ENCODE measurements around the gene CIB4.

CIB4 gene

DNA sequence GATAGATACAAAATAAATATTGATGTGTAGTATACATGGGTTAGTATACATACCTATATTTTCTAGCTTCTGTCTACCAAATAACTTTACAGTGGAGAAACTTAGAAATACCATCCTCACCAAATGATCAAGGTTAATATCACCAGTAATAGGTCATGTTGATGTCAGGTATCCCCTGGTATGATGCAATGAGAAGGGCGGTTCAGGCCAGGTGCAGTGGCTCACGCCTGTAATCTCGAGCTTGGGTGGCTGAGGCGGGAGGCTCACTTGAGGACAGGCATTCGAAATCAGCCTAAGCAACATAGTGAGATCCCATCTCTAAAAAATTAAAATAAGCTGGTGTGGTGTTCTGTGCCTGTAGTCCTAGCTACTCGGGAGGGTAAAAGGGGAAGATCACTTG lies 38.6 kb downstream of the CIB4 start:
- in situ Hi-C loops (cut with HindIII; ENCODE audit: low pct_unique_long_range_greater_than_20kb, low sequenced_read_pairs), result no loop called here
- no peak for DNase-seq (ENCODE audit: low read depth in 1 of 2, low spot score in 1 of 2)
- TF ChIP-seq JUND (IDR thresholded peaks at IDR 0.05; ENCODE audit: low read depth), result no peak

- no peak for TF ChIP-seq JUND (IDR thresholded peaks at IDR 0.05; ENCODE audit: low read depth)
- in situ Hi-C loops (cut with HindIII; ENCODE audit: low pct_unique_long_range_greater_than_20kb, low sequenced_read_pairs), result no loop called here
- DNase-seq (ENCODE audit: low read depth in 1 of 2, low spot score in 1 of 2), result no peak
These were observed 41.8 kb downstream of the CIB4 start for GRCh38 chr2:26599387-26599786.

GRCh38 chr2:26598996-26599373 lies 42.2 kb downstream of the CIB4 start:
- TF ChIP-seq JUND (IDR thresholded peaks at IDR 0.05; ENCODE audit: low read depth), result no peak
- in situ Hi-C loops (cut with HindIII; ENCODE audit: low pct_unique_long_range_greater_than_20kb, low sequenced_read_pairs), result no loop called here
- DNase-seq (ENCODE audit: low read depth in 1 of 2, low spot score in 1 of 2), result no peak

GRCh38 chr2:26598336-26598995 lies 42.7 kb downstream of the CIB4 start:
- in situ Hi-C loops (cut with HindIII; ENCODE audit: low pct_unique_long_range_greater_than_20kb, low sequenced_read_pairs), result no loop called here
- no peak for DNase-seq (ENCODE audit: low read depth in 1 of 2, low spot score in 1 of 2)
- TF ChIP-seq JUND (IDR thresholded peaks at IDR 0.05; ENCODE audit: low read depth), result no peak

DNA sequence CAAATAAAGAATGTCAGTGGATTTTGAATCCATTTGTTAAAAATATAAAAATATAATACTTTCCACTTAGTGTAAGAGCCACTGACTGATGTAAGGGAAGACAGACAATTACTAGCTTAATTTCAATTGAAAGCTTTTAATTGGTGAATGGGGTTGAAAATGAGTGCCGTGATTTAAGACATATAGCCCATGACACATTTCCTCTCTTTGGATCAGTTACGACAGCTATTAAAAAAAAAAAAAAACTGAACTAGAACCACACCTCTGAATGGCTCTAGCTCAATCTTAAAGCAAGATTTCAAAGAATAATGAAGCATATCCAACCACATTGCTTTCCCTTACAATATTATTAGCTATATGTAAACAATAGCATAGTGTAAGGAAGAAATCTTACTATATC lies 44.0 kb downstream of the CIB4 start:
- DNase-seq (ENCODE audit: low read depth in 1 of 2, low spot score in 1 of 2), result no peak
- no peak for TF ChIP-seq JUND (IDR thresholded peaks at IDR 0.05; ENCODE audit: low read depth)
- in situ Hi-C loops (cut with HindIII; ENCODE audit: low pct_unique_long_range_greater_than_20kb, low sequenced_read_pairs), result no loop called here

DNA sequence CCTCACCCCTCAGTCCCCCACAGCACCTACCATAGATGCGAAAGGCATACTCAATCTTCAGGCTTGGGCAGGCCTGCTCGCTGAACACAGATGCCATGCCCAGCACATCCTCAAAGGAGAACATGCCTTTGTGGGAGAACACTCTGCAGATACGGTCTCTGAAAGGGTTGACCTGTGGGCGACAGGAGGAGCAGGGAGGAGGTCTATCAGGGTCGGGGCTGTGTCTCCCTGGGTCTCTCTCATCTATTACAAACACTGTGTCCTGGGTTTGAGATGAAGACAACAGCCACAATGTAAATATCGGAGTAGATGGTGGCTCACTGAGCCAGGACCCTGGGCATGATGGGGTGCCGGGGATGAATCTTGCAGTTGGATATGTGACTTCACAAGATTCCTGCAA lies 46.0 kb downstream of the CIB4 start:
- in situ Hi-C loops (cut with HindIII; ENCODE audit: low pct_unique_long_range_greater_than_20kb, low sequenced_read_pairs), result no loop called here
- DNase-seq (ENCODE audit: low read depth in 1 of 2, low spot score in 1 of 2), result no peak
- TF ChIP-seq JUND (IDR thresholded peaks at IDR 0.05; ENCODE audit: low read depth), result no peak

DNA sequence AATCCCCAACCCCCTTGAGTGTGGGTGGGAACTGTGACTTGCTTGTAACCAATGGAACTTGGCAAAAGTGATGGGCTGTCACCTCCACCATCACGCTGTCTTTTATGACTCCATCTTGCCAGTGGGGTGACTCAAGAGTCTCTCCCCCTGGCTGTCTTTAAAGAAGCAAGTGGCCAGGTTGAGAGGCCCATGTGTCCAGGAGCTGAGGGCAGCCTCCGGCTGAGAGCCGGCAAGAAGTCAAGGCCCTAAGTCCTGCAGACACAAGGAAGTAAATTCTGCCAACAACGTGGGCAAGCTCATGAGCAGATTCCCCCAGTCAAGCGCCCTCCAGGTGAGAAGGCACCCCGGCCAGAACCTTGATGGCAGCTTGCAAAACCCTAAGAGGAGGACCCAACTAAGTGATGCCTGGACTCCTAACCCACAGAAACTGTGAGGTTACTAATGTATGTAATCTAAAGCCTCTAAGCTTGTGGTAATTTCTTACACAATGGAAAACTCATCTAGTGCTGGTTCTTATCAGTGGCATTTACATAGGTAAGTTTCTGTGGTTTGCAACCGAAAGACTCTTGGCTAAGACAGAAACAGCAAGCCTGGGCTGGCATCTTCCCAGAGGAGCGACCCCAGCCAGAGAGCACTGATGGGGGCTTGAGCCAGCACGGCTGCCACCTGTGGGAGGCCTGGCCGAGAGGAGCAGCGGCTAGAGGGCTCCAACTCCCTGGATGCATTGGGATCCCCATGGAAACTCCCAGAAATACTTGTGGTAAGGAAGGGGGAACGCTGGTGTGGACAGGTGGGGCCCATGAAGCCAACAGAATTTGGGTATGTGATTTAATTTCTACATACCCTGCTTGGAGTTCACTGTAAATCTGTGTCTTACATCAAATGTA lies 49.3 kb downstream of the CIB4 start:
- no peak for DNase-seq (ENCODE audit: low read depth in 1 of 2, low spot score in 1 of 2)
- in situ Hi-C loops (cut with HindIII; ENCODE audit: low pct_unique_long_range_greater_than_20kb, low sequenced_read_pairs), result no loop called here
- TF ChIP-seq JUND (IDR thresholded peaks at IDR 0.05; ENCODE audit: low read depth), result no peak

DNA sequence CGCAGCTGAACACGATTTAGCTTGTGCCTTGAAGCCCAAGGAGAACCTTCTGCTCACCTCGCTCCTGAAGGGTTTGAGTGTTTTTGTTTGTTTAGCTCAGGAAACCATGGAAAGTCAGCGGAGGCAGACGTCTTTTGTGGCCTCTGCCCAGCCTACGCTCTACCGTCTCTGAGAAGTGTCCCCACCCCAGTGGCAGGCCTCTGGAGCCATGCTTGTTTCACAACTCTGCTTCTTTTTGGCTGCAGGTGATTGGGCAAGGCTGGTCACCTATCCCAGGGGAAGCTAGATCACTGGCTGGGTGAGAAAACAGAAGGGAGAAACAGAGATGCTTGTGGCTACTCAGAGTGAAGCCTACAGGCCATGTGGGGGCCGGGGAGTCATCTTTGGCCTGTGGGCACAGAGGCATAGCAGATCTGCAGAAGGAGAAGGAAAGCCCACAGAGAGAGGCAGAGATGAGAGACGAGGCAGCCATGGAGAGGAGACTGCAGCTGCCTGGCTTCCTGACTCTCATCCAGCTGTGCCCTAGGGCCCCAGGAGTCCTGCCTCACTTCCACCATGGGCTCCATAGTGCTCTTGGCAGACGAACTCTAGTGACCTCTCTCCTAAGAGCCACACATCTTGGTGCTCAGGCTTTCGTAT lies 50.1 kb downstream of the CIB4 start:
- in situ Hi-C loops (cut with HindIII; ENCODE audit: low pct_unique_long_range_greater_than_20kb, low sequenced_read_pairs), result no loop called here
- DNase-seq (ENCODE audit: low read depth in 1 of 2, low spot score in 1 of 2), result no peak
- TF ChIP-seq JUND (IDR thresholded peaks at IDR 0.05; ENCODE audit: low read depth), result no peak

GRCh38 chr2:26590508-26590907 lies 50.7 kb downstream of the CIB4 start:
- TF ChIP-seq JUND (IDR thresholded peaks at IDR 0.05; ENCODE audit: low read depth), result no peak
- in situ Hi-C loops (cut with HindIII; ENCODE audit: low pct_unique_long_range_greater_than_20kb, low sequenced_read_pairs), result no loop called here
- DNase-seq (ENCODE audit: low read depth in 1 of 2, low spot score in 1 of 2), result no peak

- in situ Hi-C loops (cut with HindIII; ENCODE audit: low pct_unique_long_range_greater_than_20kb, low sequenced_read_pairs), result no loop called here
- no peak for DNase-seq (ENCODE audit: low read depth in 1 of 2, low spot score in 1 of 2)
- no peak for TF ChIP-seq JUND (IDR thresholded peaks at IDR 0.05; ENCODE audit: low read depth)
These were observed 52.6 kb downstream of the CIB4 start for GRCh38 chr2:26588576-26588975.

GRCh38 chr2:26587994-26588393 lies 53.2 kb downstream of the CIB4 start:
- TF ChIP-seq JUND (IDR thresholded peaks at IDR 0.05; ENCODE audit: low read depth), result no peak
- DNase-seq (ENCODE audit: low read depth in 1 of 2, low spot score in 1 of 2), result no peak
- in situ Hi-C loops (cut with HindIII; ENCODE audit: low pct_unique_long_range_greater_than_20kb, low sequenced_read_pairs), result no loop called here

DNA sequence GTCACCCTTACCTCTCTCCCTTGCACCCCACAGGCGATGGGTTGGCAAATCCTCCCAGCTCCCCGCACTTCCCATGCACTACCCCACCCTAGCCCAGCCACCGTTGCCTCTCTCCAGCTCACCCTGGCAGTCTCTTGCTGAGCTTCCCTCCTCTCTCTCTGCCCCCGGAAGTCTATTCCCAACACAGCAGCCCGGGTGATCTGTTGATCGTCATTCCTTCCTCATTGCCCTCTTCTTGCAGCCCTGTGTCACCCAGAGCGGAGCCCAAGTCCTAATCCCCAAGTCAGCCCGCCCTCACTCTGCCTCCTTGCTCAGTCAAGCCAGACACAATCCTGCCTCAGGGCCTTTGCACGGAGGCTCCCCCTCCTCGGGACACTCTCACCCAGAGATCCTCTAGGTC lies 55.2 kb downstream of the CIB4 start:
- DNase-seq (ENCODE audit: low read depth in 1 of 2, low spot score in 1 of 2), result no peak
- in situ Hi-C loops (cut with HindIII; ENCODE audit: low pct_unique_long_range_greater_than_20kb, low sequenced_read_pairs), result no loop called here
- no peak for TF ChIP-seq JUND (IDR thresholded peaks at IDR 0.05; ENCODE audit: low read depth)

DNA sequence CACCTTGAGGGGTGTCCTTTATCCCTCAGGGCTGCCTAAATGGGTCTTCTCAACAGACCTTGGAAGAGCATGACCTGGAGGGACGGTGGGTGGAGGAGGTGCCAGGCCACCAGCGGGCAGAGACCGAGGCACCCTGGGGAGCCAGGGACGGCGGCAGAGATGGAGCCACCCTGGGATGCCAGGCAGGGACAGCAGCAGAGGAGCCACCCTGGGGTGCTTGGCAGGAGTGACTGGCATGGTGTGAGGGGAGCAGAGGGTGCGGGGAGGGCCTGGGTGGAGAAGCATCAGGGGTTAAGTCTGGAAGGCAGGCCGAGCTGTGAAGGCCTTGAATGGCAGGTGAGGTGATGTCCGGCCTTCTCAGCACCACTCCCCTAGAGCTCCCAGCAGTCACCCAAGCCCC lies 56.1 kb downstream of the CIB4 start:
- in situ Hi-C loops (cut with HindIII; ENCODE audit: low pct_unique_long_range_greater_than_20kb, low sequenced_read_pairs), result no loop called here
- no peak for DNase-seq (ENCODE audit: low read depth in 1 of 2, low spot score in 1 of 2)
- TF ChIP-seq JUND (IDR thresholded peaks at IDR 0.05; ENCODE audit: low read depth), result no peak

Measured in T47D (cell line).